ENCODE data around the gene PEBP1.
A peak's percentile ranks its signal among the peaks of the same experiment; 100 is the strongest.

The PEBP1 gene

GRCh38 chr12:118137148-118137678 is 1.3 kb downstream of the PEBP1 start:
- DNase-seq, result no peak

- no peak for DNase-seq
These were observed 4.9 kb downstream of the PEBP1 start for GRCh38 chr12:118140825-118141224.

DNA sequence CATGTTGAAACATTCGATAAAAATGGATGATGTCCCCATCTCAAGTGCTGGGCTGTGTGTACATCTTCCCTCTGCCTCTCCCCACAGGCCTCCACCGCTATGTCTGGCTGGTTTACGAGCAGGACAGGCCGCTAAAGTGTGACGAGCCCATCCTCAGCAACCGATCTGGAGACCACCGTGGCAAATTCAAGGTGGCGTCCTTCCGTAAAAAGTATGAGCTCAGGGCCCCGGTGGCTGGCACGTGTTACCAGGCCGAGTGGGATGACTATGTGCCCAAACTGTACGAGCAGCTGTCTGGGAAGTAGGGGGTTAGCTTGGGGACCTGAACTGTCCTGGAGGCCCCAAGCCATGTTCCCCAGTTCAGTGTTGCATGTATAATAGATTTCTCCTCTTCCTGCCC is 8.6 kb downstream of the PEBP1 start:
- no peak for DNase-seq

GRCh38 chr12:118145113-118145797 is 9.3 kb downstream of the PEBP1 start:
- DNase-seq, result no peak

DNA sequence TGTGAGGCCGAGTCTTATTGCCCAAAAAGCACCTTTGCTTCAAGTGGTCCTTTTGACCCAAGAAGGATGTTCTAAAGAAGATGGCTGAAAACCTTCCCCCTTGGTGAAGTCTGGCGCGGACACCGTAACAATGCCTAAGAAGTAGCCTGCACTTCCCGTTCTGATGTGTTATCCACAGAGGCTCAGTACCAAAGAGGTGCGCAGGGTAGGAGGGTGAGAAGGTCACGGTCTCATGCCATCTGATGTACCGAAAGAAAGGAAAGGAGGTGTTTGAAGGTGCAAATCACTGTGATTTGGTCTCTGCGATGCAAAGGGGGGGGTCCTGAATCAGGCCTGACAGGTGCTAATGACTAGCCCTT is 9.9 kb downstream of the PEBP1 start:
- DNase-seq, result no peak

- DNase-seq, result no peak
These were observed 12.4 kb downstream of the PEBP1 start for GRCh38 chr12:118148287-118148686.

DNA sequence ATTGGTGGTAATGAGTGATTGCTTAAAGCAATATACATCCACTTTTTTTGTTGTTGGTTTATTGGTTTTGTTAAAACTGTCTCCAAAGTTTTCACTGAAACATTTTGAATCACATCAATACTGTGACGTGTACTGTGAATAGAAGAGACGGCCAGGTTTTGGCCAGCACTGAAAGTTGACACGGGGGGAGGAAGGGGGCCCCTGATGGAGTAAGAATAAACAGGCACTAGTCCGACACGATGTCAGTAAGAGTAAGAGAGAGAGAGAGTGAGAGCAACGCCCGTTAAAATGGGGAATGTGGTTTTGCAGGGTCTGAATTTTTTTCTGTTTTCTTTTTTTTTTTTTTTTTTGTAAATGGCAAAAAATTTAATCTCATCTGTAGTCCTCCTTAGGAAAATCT is 14.7 kb downstream of the PEBP1 start:
- DNase-seq, result no peak

DNA sequence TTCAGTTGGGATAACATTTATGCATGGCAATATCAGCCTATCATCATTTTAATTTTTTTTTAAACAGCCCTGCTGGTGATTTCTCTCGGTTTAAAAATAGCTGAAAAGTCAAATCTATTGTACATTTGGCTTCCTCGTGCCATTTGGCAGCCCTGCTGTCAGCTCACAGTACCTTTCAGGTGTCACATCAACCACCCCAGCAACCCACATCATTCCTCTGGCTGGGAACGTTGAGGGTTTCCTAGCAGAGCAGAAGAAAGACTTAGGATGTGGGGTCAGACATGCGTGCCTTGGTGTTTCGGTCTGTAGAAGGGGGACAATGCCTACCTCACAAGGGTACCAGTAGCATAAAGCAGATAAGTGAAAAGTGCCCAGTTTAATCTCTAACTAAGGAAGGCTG is 15.8 kb downstream of the PEBP1 start:
- DNase-seq, result no peak

GRCh38 chr12:118160536-118160935 is 24.6 kb downstream of the PEBP1 start:
- no peak for DNase-seq

GRCh38 chr12:118164798-118165486 is 29.0 kb downstream of the PEBP1 start:
- peak; percentile 20 for DNase-seq

- DNase-seq, result no peak
These were observed 31.0 kb downstream of the PEBP1 start for GRCh38 chr12:118166946-118167345.

DNA sequence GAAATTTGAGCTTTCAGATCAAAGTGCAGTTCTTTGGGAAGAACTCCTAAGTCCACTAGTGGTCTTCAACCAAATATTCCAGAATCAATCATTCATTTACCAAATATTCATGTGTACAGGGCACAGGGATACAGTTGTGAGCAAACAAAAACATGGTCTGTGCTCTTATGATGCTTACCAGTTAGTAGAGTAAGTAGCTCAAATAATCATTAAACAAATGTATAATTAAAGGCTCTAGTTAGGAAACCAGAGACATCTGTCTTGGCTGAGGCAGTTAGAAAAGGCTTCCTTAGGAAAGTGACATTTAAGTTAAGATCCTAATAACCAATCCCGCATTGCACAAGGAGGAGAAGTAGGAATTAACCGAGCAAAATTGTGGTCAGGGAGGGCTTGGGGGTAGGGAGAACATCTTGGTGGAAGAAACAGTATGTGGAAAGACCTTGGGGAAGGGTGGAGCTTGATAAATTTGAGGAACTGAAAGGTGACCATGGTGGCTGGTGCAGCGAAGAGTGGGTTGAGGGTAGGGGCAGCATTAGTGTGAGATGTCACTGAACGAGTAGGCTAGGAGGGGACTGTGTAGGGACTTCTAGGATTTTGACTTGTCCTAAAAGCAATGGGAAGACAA is 40.0 kb downstream of the PEBP1 start:
- DNase-seq, result no peak

DNA sequence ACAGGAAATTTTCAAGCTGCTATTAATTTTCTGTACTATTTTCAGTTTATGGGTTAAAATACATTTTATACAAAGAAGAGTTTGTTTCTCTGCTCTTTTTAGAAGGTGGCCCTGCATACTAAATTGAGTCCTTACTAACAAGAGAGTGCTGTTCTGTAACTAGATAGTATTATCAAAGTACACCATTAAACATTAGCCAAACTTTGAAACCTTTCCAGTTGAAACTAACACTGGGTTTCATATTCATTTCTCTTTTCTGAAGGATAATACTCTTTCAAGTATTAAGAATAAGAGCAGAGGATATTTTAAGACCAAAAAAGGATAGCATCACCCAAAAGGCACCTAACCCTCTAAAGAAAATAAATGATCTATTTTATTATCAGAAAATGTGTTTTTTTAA is 47.2 kb downstream of the PEBP1 start:
- DNase-seq, result no peak

- DNase-seq, result no peak
These were observed 47.8 kb downstream of the PEBP1 start for GRCh38 chr12:118183711-118184110.

GRCh38 chr12:118185602-118186397 is 49.9 kb downstream of the PEBP1 start:
- no peak for DNase-seq

GRCh38 chr12:118187751-118188435 is 52.0 kb downstream of the PEBP1 start:
- DNase-seq, result no peak

DNA sequence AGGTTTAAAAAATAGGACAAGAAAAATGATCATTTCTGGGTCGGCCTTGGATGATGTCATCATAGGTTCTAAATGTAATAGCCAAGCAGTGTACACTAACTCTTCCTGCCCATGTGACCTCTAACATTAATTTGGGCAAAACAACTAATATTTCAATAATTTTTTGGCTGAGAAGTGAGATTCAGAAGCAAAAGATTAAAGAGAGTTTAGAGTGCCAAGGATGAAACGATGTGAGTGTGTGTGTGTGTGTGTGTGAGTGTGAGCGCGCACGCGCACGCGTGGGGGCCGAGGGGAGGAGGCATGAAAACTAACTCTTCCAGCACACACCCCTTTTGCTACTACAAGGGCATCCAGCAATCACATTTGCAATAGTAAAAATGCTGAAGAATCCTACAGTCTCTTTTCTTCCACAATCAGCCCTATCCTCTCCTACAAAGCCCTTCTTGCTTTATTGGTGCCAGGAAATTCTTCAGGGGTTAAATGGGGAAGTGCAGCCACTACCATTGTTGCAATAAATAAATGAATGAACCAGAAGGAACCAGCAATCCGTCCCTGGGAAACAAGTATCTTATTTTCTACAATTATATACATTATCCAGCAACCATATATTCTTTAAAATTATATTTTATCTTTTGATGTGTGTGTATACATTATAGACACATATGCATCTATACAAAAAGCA is 52.9 kb downstream of the PEBP1 start:
- no peak for DNase-seq

GRCh38 chr12:118189741-118190191 is 53.8 kb downstream of the PEBP1 start:
- DNase-seq, result no peak

DNA sequence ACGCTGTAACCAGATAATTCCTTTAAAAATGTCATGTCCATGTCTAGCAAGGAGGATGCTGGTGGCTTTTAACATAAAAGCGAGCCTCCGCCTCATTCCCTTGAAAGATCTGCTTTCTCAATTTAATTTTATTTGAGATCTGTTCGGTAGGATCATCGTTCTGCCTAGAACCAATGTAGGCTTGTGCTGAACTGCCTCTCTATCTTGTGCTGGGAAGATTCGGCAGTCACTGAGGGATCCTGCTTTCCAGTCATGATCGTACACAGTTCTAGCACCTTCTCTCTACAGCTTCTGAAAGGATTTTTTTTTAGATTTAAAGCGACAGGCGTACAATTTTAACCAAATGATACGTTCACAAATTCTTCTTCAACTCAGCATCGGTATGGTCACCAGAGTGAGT is 54.3 kb downstream of the PEBP1 start:
- no peak for DNase-seq

GRCh38 chr12:118193477-118193876 is 57.6 kb downstream of the PEBP1 start:
- no peak for DNase-seq

GRCh38 chr12:118193958-118194357 is 58.0 kb downstream of the PEBP1 start:
- no peak for DNase-seq
